ENCODE data around the gene TRIP13. TPM values are rescaled to one million over a fixed set of nuclear protein-coding genes. Genes with fewer than 3 reads are reported as not detected.

TRIP13 gene
- total RNA-seq, 3 donors from 2014 or later = 0.96 to 2.3 (median 1.5) TPM

- Histone ChIP-seq H3K27ac (no peak overlapping the region), H3K4me1 (no peaks in the 10 kb centered on the region), H3K4me3 (no peak overlapping the region), H3K36me3 (no peaks in the 10 kb centered on the region), H3K27me3 (no peaks in the 10 kb centered on the region), H3K9me3 (no peaks in the 10 kb centered on the region)
- intact Hi-C loops (cut with DNase I; ENCODE audit: low total_unique reads) = loop anchor here (5.0 kb wide), 1 partner anchor 231 kb away; no protein-coding TSS in a partner anchor
- DNase-seq (ENCODE audit: low spot score in 2 of 2) = no peak
- TF ChIP-seq POLR2A (IDR thresholded peaks at IDR 0.05) = no peak
- TF ChIP-seq POLR2AphosphoS5 (IDR thresholded peaks at IDR 0.05) = no peak
- no peak for TF ChIP-seq CTCF (IDR thresholded peaks at IDR 0.05)
Measured at GRCh38 chr5:908172-908571, 15.5 kb downstream of the TRIP13 start.

- peak in 1 of 2 donors; percentile 50 for DNase-seq (ENCODE audit: low spot score in 2 of 2)
- H3K9me3 ChIP-seq = no peaks in the 10 kb centered on the region
- no peaks in the 10 kb centered on the region for H3K4me1 ChIP-seq
- intact Hi-C loops (cut with DNase I; ENCODE audit: low total_unique reads) = loop anchor here (5.0 kb wide), 1 partner anchor 232 kb away; no protein-coding TSS in a partner anchor
- no peaks in the 10 kb centered on the region for H3K36me3 ChIP-seq
- no peak overlapping the region for H3K4me3 ChIP-seq
- TF ChIP-seq CTCF (IDR thresholded peaks at IDR 0.05) (no peak), POLR2AphosphoS5 (IDR thresholded peaks at IDR 0.05) (no peak), POLR2A (IDR thresholded peaks at IDR 0.05) (no peak)
- no peak overlapping the region for H3K27ac ChIP-seq
- no peaks in the 10 kb centered on the region for H3K27me3 ChIP-seq
Measured at GRCh38 chr5:909086-909485, 16.4 kb downstream of the TRIP13 start.

- Histone ChIP-seq H3K9me3 (no peaks in the 10 kb centered on the region), H3K4me3 (no peak overlapping the region), H3K36me3 (no peaks in the 10 kb centered on the region), H3K27me3 (no peaks in the 10 kb centered on the region), H3K4me1 (no peaks in the 10 kb centered on the region), H3K27ac (no peak overlapping the region)
- no peak for DNase-seq (ENCODE audit: low spot score in 2 of 2)
- intact Hi-C loops (cut with DNase I; ENCODE audit: low total_unique reads) = loop anchor here (5.0 kb wide), 2 partner anchors 192 to 233 kb away; no protein-coding TSS in a partner anchor
- no peak for TF ChIP-seq POLR2A (IDR thresholded peaks at IDR 0.05)
- no peak for TF ChIP-seq POLR2AphosphoS5 (IDR thresholded peaks at IDR 0.05)
- TF ChIP-seq CTCF (IDR thresholded peaks at IDR 0.05) = no peak
Measured at GRCh38 chr5:909994-910768, 17.5 kb downstream of the TRIP13 start.

- no peak for DNase-seq (ENCODE audit: low spot score in 2 of 2)
- no peaks in the 10 kb centered on the region for H3K4me1 ChIP-seq
- no peaks in the 10 kb centered on the region for H3K9me3 ChIP-seq
- TF ChIP-seq POLR2A (IDR thresholded peaks at IDR 0.05) (no peak), POLR2AphosphoS5 (IDR thresholded peaks at IDR 0.05) (no peak), CTCF (IDR thresholded peaks at IDR 0.05) (no peak)
- intact Hi-C loops (cut with DNase I; ENCODE audit: low total_unique reads) = loop anchor here (5.0 kb wide), 1 partner anchor 192 kb away; no protein-coding TSS in a partner anchor
- no peaks in the 10 kb centered on the region for H3K36me3 ChIP-seq
- no peak overlapping the region for H3K4me3 ChIP-seq
- no peak overlapping the region for H3K27ac ChIP-seq
- no peaks in the 10 kb centered on the region for H3K27me3 ChIP-seq
Measured at GRCh38 chr5:910769-911160, 18.1 kb downstream of the TRIP13 start.

- Histone ChIP-seq H3K4me1 (no peaks in the 10 kb centered on the region), H3K27ac (no peak overlapping the region), H3K36me3 (no peaks in the 10 kb centered on the region), H3K4me3 (no peak overlapping the region), H3K27me3 (no peaks in the 10 kb centered on the region), H3K9me3 (no peaks in the 10 kb centered on the region)
- TF ChIP-seq POLR2AphosphoS5 (IDR thresholded peaks at IDR 0.05) (no peak), CTCF (IDR thresholded peaks at IDR 0.05) (no peak), POLR2A (IDR thresholded peaks at IDR 0.05) (no peak)
- intact Hi-C loops (cut with DNase I; ENCODE audit: low total_unique reads) = loop anchor here (5.0 kb wide), 1 partner anchor 191 kb away; no protein-coding TSS in a partner anchor
- DNase-seq (ENCODE audit: low spot score in 2 of 2) = no peak
Measured at GRCh38 chr5:911601-912000, 18.9 kb downstream of the TRIP13 start.
